Activated CD4-positive, alpha-beta T cell treated with anti-CD3 and anti-CD28 coated beads, Interleukin-2, amount 10 ng/mL, durations not matched to agents 7 days and 5 days (primary cell): ENCODE data around the gene IGHMBP2. TPM values are rescaled to one million over a fixed set of nuclear protein-coding genes. Genes with fewer than 3 reads are reported as not detected.

Experiments used
- CTCF ChIA-PET: fragments of 350-600 bp; sonication (Branson Sonifier 250); formaldehyde crosslinking; loops from one replicate; lab custom pipeline; 2021; ENCODE audit warnings: antibody characterized with exemption; lab: Charles Lee
- POLR2A ChIA-PET: fragments of 350-600 bp; sonication (Branson Sonifier 250); formaldehyde crosslinking; loops from one replicate; lab custom pipeline; 2021; ENCODE audit warnings: antibody characterized with exemption; lab: Charles Lee
- DNase-seq: peaks from one replicate; pipeline ENCODE4 v3.0.0-alpha.2; 2020
- H3K27ac Mint-ChIP-seq: one replicate; pipeline ENCODE4 v1.8.0; 2021; ENCODE audit warnings: mild to moderate bottlenecking, moderate library complexity, mixed read lengths
- H3K27me3 Mint-ChIP-seq: one replicate; pipeline ENCODE4 v1.8.0; 2021; ENCODE audit warnings: mixed read lengths
- H3K36me3 Mint-ChIP-seq: one replicate; pipeline ENCODE4 v1.8.0; 2021; ENCODE audit warnings: low read depth, mixed read lengths
- H3K4me1 Mint-ChIP-seq: one replicate; pipeline ENCODE4 v1.8.0; 2021; ENCODE audit warnings: mixed read lengths
- H3K4me3 Mint-ChIP-seq: one replicate; pipeline ENCODE4 v1.8.0; 2021; ENCODE audit warnings: mild to moderate bottlenecking, moderate library complexity, mixed read lengths
- H3K9me3 Mint-ChIP-seq: one replicate; pipeline ENCODE4 v1.8.0; 2021; ENCODE audit warnings: mixed read lengths
- total RNA-seq, 2 experiments: library from RNA; stranded (reverse); gene quantifications; one replicate each; pipeline ENCODE4 v1.2.3, GENCODE V29; 2021

Gene IGHMBP2
- total RNA-seq, 2 experiments from 2014 or later: 23.9 to 28.3 TPM

DNA sequence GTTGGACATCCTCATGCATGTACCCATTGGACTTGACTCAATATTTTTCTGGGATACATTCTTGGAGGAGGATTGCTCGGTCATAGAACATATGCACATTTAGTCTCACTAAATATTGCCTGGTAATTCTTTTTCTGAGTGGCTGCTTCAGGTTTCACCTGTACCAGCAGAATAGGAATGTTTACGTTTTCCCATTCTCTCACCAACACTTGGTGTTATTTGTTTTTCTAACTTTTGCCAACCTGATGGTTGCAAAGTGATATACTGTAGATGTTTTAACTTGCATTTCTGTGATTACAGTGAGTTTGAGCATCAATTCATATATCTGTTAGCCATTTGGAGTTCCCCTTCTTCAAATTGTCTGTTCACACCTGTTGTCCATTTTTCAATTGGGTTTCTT, 78.4 kb downstream of the IGHMBP2 start:
- Mint-ChIP-seq H3K36me3 (no peaks in the 10 kb centered on the region), H3K4me1 (no peaks in the 10 kb centered on the region), H3K4me3 (no peak overlapping the region), H3K9me3 (no peaks in the 10 kb centered on the region), H3K27me3 (peaks cover 17% of the 10 kb centered on the region), H3K27ac (no peak overlapping the region)
- no peak for DNase-seq
- POLR2A ChIA-PET: no interaction called here
- CTCF ChIA-PET: no interaction called here

DNA sequence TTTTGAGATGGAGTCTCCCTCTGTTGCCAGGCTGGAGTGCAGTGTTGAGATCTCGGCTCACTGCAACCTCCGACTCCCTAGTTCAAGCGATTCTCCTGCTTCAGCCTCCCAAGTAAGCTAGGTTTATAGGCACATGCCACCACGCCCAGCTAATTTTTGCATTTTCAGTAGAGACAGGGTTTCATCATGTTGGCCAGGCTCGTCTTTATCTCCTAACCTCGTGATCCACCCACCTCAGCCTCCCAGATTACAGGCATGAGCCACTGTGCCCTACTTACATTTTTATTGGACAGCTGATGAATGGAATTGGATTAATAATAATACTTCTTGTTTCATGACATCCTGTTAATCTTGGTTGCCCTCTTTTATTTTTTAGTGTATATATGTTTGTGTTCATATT, 80.1 kb downstream of the IGHMBP2 start:
- H3K36me3 Mint-ChIP-seq: no peaks in the 10 kb centered on the region
- H3K4me1 Mint-ChIP-seq: no peaks in the 10 kb centered on the region
- CTCF ChIA-PET: interaction anchor here (0.7 kb wide), 1 partner anchor 26 kb away, joined by 3 read pairs; no protein-coding TSS in a partner anchor
- no peaks in the 10 kb centered on the region for H3K9me3 Mint-ChIP-seq
- H3K27ac Mint-ChIP-seq: no peak overlapping the region
- H3K27me3 Mint-ChIP-seq: peaks cover 28% of the 10 kb centered on the region
- POLR2A ChIA-PET: no interaction called here
- no peak for DNase-seq
- H3K4me3 Mint-ChIP-seq: no peak overlapping the region

GRCh38 chr11:68987211-68987610, 83.5 kb downstream of the IGHMBP2 start:
- DNase-seq: no peak
- Mint-ChIP-seq H3K9me3 (no peaks in the 10 kb centered on the region), H3K36me3 (no peaks in the 10 kb centered on the region), H3K4me1 (no peaks in the 10 kb centered on the region), H3K4me3 (no peak overlapping the region), H3K27ac (no peak overlapping the region), H3K27me3 (peaks cover 28% of the 10 kb centered on the region)
- ChIA-PET CTCF (no interaction called here), POLR2A (no interaction called here)

GRCh38 chr11:68988491-68988890, 84.8 kb downstream of the IGHMBP2 start:
- Mint-ChIP-seq H3K27ac (no peak overlapping the region), H3K36me3 (no peaks in the 10 kb centered on the region), H3K4me1 (no peaks in the 10 kb centered on the region), H3K27me3 (peaks cover 25% of the 10 kb centered on the region), H3K9me3 (no peaks in the 10 kb centered on the region), H3K4me3 (no peak overlapping the region)
- POLR2A ChIA-PET: no interaction called here
- CTCF ChIA-PET: no interaction called here
- no peak for DNase-seq

Other genes with a start within 250 kb of the IGHMBP2 start
- gene GAL, start 219.3 kb upstream of the IGHMBP2 start, total RNA-seq: not detected
- gene TESMIN, start 152.4 kb upstream of the IGHMBP2 start, total RNA-seq: 1 to 10 TPM; 7.8 to 8.1 TPM
- 10 to 100 TPM; 66.3 to 69.9 TPM for gene CPT1A, start 62.0 kb upstream of the IGHMBP2 start, total RNA-seq
- gene MRPL21, start 59 bp upstream of the IGHMBP2 start, total RNA-seq: 10 to 100 TPM; 56.8 to 61.8 TPM
- not detected for gene MRGPRD, start 77.1 kb downstream of the IGHMBP2 start, total RNA-seq
- gene MRGPRF, start 109.4 kb downstream of the IGHMBP2 start, total RNA-seq: not detected
- 10 to 100 TPM; 18.0 to 22.1 TPM for gene TPCN2, start 145.0 kb downstream of the IGHMBP2 start, total RNA-seq